ENCODE measurements around the gene HSPA12B.

HSPA12B gene

GRCh38 chr20:3729811-3730540 is 2.5 kb upstream of the HSPA12B start:
- no peak for DNase-seq (ENCODE audit: low read depth in 2 of 2)

GRCh38 chr20:3730803-3731672 is 1.4 kb upstream of the HSPA12B start:
- DNase-seq (ENCODE audit: low read depth in 2 of 2): no peak

- no peak for DNase-seq (ENCODE audit: low read depth in 2 of 2)
Measured at GRCh38 chr20:3731944-3732326, 550 bp upstream of the HSPA12B start.

- no peak for DNase-seq (ENCODE audit: low read depth in 2 of 2)
Measured at GRCh38 chr20:3733119-3733995, 872 bp downstream of the HSPA12B start.

GRCh38 chr20:3734111-3734843 is 1.8 kb downstream of the HSPA12B start:
- DNase-seq (ENCODE audit: low read depth in 2 of 2): no peak

- DNase-seq (ENCODE audit: low read depth in 2 of 2): no peak
Measured at GRCh38 chr20:3735768-3736167, 3.3 kb downstream of the HSPA12B start.

- no peak for DNase-seq (ENCODE audit: low read depth in 2 of 2)
Measured at GRCh38 chr20:3738111-3739053, 5.9 kb downstream of the HSPA12B start.

GRCh38 chr20:3739054-3739925 is 6.8 kb downstream of the HSPA12B start:
- no peak for DNase-seq (ENCODE audit: low read depth in 2 of 2)

GRCh38 chr20:3739926-3740451 is 7.5 kb downstream of the HSPA12B start:
- DNase-seq (ENCODE audit: low read depth in 2 of 2): no peak

GRCh38 chr20:3740615-3741301 is 8.3 kb downstream of the HSPA12B start:
- DNase-seq (ENCODE audit: low read depth in 2 of 2): no peak

GRCh38 chr20:3741836-3742458 is 9.5 kb downstream of the HSPA12B start:
- DNase-seq (ENCODE audit: low read depth in 2 of 2): no peak

- DNase-seq (ENCODE audit: low read depth in 2 of 2): no peak
Measured at GRCh38 chr20:3743251-3743650, 10.8 kb downstream of the HSPA12B start.

GRCh38 chr20:3744037-3744436 is 11.6 kb downstream of the HSPA12B start:
- no peak for DNase-seq (ENCODE audit: low read depth in 2 of 2)

- DNase-seq (ENCODE audit: low read depth in 2 of 2): no peak
Measured at GRCh38 chr20:3744806-3745685, 12.6 kb downstream of the HSPA12B start.

GRCh38 chr20:3745686-3746173 is 13.2 kb downstream of the HSPA12B start:
- no peak for DNase-seq (ENCODE audit: low read depth in 2 of 2)

- DNase-seq (ENCODE audit: low read depth in 2 of 2): no peak
Measured at GRCh38 chr20:3747471-3747870, 15.0 kb downstream of the HSPA12B start.

- DNase-seq (ENCODE audit: low read depth in 2 of 2): no peak
Measured at GRCh38 chr20:3748073-3748472, 15.6 kb downstream of the HSPA12B start.
